Keratinocyte (primary cell): ENCODE measurements around the gene FNDC1. TPM values are rescaled to one million over a fixed set of nuclear protein-coding genes. Genes with fewer than 3 reads are reported as not detected.

Experiments used
- DNase-seq: peaks from one replicate; pipeline ENCODE4 v3.0.0-alpha.2; 2011; ENCODE audit warnings: low read depth, missing footprints, low spot score
- FAIRE-seq: peaks from 2 replicates; lab custom pipeline; 2011; peaks lifted over from hg19 to GRCh38; lab: Jason Lieb, UNC
- H2AFZ ChIP-seq: 2 replicates; pipeline ENCODE4 v1.6.0; 2012; ENCODE audit warnings: low read length, control low read depth, inconsistent platforms; ENCODE audit not compliant: control insufficient read depth
- H3K27ac ChIP-seq: 2 replicates; pipeline ENCODE4 v1.5.1; 2011; ENCODE audit warnings: low read length; ENCODE audit not compliant: control insufficient read depth, insufficient read depth
- H3K27me3 ChIP-seq: 3 replicates; pipeline ENCODE4 v1.6.0; 2011; ENCODE audit warnings: low read length; ENCODE audit not compliant: control insufficient read depth, insufficient read depth; ENCODE audit errors: extremely low read depth
- H3K36me3 ChIP-seq, 2 experiments: 2 replicates in 1 of 2; 3 replicates in 1 of 2; pipeline ENCODE4 v1.5.1; 2011; ENCODE audit warnings: low read length in 2 of 2, mild to moderate bottlenecking in 1 of 2; ENCODE audit not compliant: control insufficient read depth in 2 of 2, insufficient read depth in 2 of 2; ENCODE audit errors: extremely low read depth in 1 of 2
- H3K4me1 ChIP-seq: 3 replicates; pipeline ENCODE4 v1.5.1; 2011; ENCODE audit warnings: low read length; ENCODE audit not compliant: control insufficient read depth, insufficient read depth; ENCODE audit errors: extremely low read depth
- H3K4me2 ChIP-seq: 3 replicates; pipeline ENCODE4 v1.6.0; 2011; ENCODE audit warnings: low read depth, low read length; ENCODE audit not compliant: control insufficient read depth, insufficient read depth; ENCODE audit errors: extremely low read depth
- H3K4me3 ChIP-seq, 3 experiments: fragments of 200-600 bp in 1 of 3; sonication (generic) in 1 of 3; 2 replicates in 2 of 3; 3 replicates in 1 of 3; pipeline ENCODE4 v1.5.1; 2011 to 2016; ENCODE audit warnings: low read length in 3 of 3, mild to moderate bottlenecking in 3 of 3, control low read depth in 2 of 3, inconsistent platforms in 1 of 3, low read depth in 1 of 3, mixed read lengths in 1 of 3, mixed run types in 1 of 3, moderate library complexity in 1 of 3; ENCODE audit not compliant: control insufficient read depth in 2 of 3, insufficient read depth in 2 of 3; ENCODE audit errors: extremely low read depth in 1 of 3
- H3K79me2 ChIP-seq: 2 replicates; pipeline ENCODE4 v1.6.0; 2012; ENCODE audit warnings: low read length; ENCODE audit not compliant: control insufficient read depth, insufficient read depth
- H3K9ac ChIP-seq: 3 replicates; pipeline ENCODE4 v1.6.0; 2011; ENCODE audit warnings: low read length; ENCODE audit not compliant: control insufficient read depth, insufficient read depth; ENCODE audit errors: extremely low read depth
- H3K9me1 ChIP-seq: 3 replicates; pipeline ENCODE4 v1.6.0; 2011; ENCODE audit warnings: low read length; ENCODE audit not compliant: control insufficient read depth, insufficient read depth; ENCODE audit errors: extremely low read depth
- H3K9me3 ChIP-seq: 2 replicates; pipeline ENCODE4 v1.5.1; 2012; ENCODE audit warnings: low read depth, low read length; ENCODE audit not compliant: control insufficient read depth
- H4K20me1 ChIP-seq: 3 replicates; pipeline ENCODE4 v1.6.0; 2011; ENCODE audit warnings: low read length; ENCODE audit not compliant: control insufficient read depth, insufficient read depth; ENCODE audit errors: extremely low read depth
- CTCF ChIP-seq, 3 experiments: IDR thresholded peaks in 1 of 3; conservative IDR thresholded peaks in 1 of 3; optimal IDR thresholded peaks in 1 of 3; 2 replicates in 2 of 3; 3 replicates in 1 of 3; pipeline versions ENCODE3 to v1.5.1; 2011; ENCODE audit warnings: low read length in 3 of 3, mild to moderate bottlenecking in 3 of 3, moderate library complexity in 2 of 3, control low read depth in 1 of 3, inconsistent platforms in 1 of 3; ENCODE audit not compliant: insufficient read depth in 2 of 3; ENCODE audit errors: extremely low read depth in 1 of 3
- EZH2 ChIP-seq: IDR thresholded peaks from one replicate; pipeline ENCODE4 v1.6.1; 2012; ENCODE audit warnings: inconsistent platforms, mild to moderate bottlenecking, low read length, moderate library complexity
- dilution Hi-C: fragments of 300-500 bp; cut with MboI; formaldehyde crosslinking; loops from one replicate; pipeline ENCODE4 v1.7.0; 2020; ENCODE audit warnings: low sequenced_read_pairs; ENCODE audit not compliant: extremely low pct_ligation_motif_present
- polyA plus RNA-seq, 5 experiments: library from polyadenylated mRNA; depleted of rRNA in 3 of 5; stranded (reverse) in 3 of 5; stranded (forward) in 1 of 5; unstranded in 1 of 5; fragments of >200 nt; gene quantifications; 1 replicate in 1 of 5; 2 replicates in 3 of 5; 3 replicates in 1 of 5; pipeline versions ENCODE4 v1.2.1 to v1.2.3, GENCODE V29; 2011 to 2012; ENCODE audit warnings: missing spikeins in 2 of 5, low read depth in 1 of 5, low replicate concordance in 1 of 5

Gene FNDC1
- polyA plus RNA-seq, 1 donor (not counting 4 experiments of a cell fraction or from before 2014, with no cell fraction given), result not detected

- H3K27ac ChIP-seq, result peak overlapping the region; percentile 2
- no peak overlapping the region for H3K9ac ChIP-seq
- TF ChIP-seq CTCF (optimal IDR thresholded peaks at IDR 0.05 in 1 of 3, IDR thresholded peaks at IDR 0.05 in 1 of 3, conservative IDR thresholded peaks at IDR 0.05 in 1 of 3; ENCODE audit: extremely low read depth in 1 of 3, insufficient read depth in 2 of 3, low read length in 3 of 3) (peak; percentile 55 to 73 (median 73)), EZH2 (no peak)
- peak; percentile 99 for FAIRE-seq
- peak overlapping the region; percentile 51 for H2AFZ ChIP-seq
- H3K4me3 ChIP-seq, result peak overlapping the region; percentile 7 to 68 (median 24)
- H4K20me1 ChIP-seq, result no peaks in the 10 kb centered on the region
- peaks cover 2% of the 10 kb centered on the region for H3K27me3 ChIP-seq
- H3K36me3 ChIP-seq, result no peaks in the 10 kb centered on the region
- H3K9me3 ChIP-seq, result no peaks in the 10 kb centered on the region
- no peaks in the 10 kb centered on the region for H3K79me2 ChIP-seq
- H3K4me2 ChIP-seq, result peak overlapping the region; percentile 71
- peaks cover 7% of the 10 kb centered on the region for H3K4me1 ChIP-seq
- no peaks in the 10 kb centered on the region for H3K9me1 ChIP-seq
- dilution Hi-C loops, result no loop called here
- peak; percentile 93 for DNase-seq
These were observed 83.8 kb downstream of the FNDC1 start for GRCh38 chr6:159252955-159253508.

GRCh38 chr6:159254186-159254585 lies 85.0 kb downstream of the FNDC1 start:
- no peak for FAIRE-seq
- no peak overlapping the region for H2AFZ ChIP-seq
- H3K4me3 ChIP-seq, result no peak overlapping the region
- no peak overlapping the region for H3K9ac ChIP-seq
- TF ChIP-seq EZH2, result no peak
- TF ChIP-seq CTCF (optimal IDR thresholded peaks at IDR 0.05 in 1 of 3, IDR thresholded peaks at IDR 0.05 in 1 of 3, conservative IDR thresholded peaks at IDR 0.05 in 1 of 3; ENCODE audit: extremely low read depth in 1 of 3, insufficient read depth in 2 of 3, low read length in 3 of 3), result no peak
- H3K4me1 ChIP-seq, result peaks cover 7% of the 10 kb centered on the region
- H3K27ac ChIP-seq, result no peak overlapping the region
- dilution Hi-C loops, result no loop called here
- H3K9me3 ChIP-seq, result no peaks in the 10 kb centered on the region
- no peaks in the 10 kb centered on the region for H3K36me3 ChIP-seq
- H3K9me1 ChIP-seq, result no peaks in the 10 kb centered on the region
- no peak overlapping the region for H3K4me2 ChIP-seq
- peaks cover 2% of the 10 kb centered on the region for H3K27me3 ChIP-seq
- H3K79me2 ChIP-seq, result no peaks in the 10 kb centered on the region
- no peaks in the 10 kb centered on the region for H4K20me1 ChIP-seq
- no peak for DNase-seq
